GM12878 (cell line): ENCODE data around the gene OR6Q1. TPM values are rescaled to one million over a fixed set of nuclear protein-coding genes. Genes with fewer than 3 reads are reported as not detected.

Experiments used
- ATAC-seq: fragments of 200-7000 bp; cut with Tn5 transposase; 3 replicates; pipeline ENCODE4 v1.9.1; 2020; ENCODE audit warnings: mild to moderate bottlenecking, moderate library complexity
- BruUV-seq: library from RNA; stranded (reverse); fragments of 400-500 nt; replicated peaks from 2 replicates; lab custom pipeline; 2021; lab: Mats Ljungman, UMichigan
- CTCF ChIA-PET: fragments of 300-600 bp; sonication (Branson Sonifier 250); formaldehyde crosslinking; extraction: SDS; loops from one replicate; lab custom pipeline; 2021; ENCODE audit warnings: inconsistent platforms; lab: Yijun Ruan, JAX
- POLR2A ChIA-PET: fragments of 350-600 bp; formaldehyde crosslinking; extraction: SDS; loops from one replicate; lab custom pipeline; 2021; ENCODE audit warnings: inconsistent platforms; lab: Charles Lee
- RAD21 ChIA-PET: fragments of 300-600 bp; sonication (Branson Sonifier 250); formaldehyde crosslinking; loops from one replicate; lab custom pipeline; 2023; ENCODE audit warnings: antibody characterized with exemption; ENCODE audit not compliant: unreplicated experiment; lab: Charles Lee
- SMC1A ChIA-PET: fragments of 300-600 bp; sonication (Branson Sonifier 250); formaldehyde crosslinking; loops from one replicate; lab custom pipeline; 2023; ENCODE audit not compliant: unreplicated experiment, uncharacterized antibody; lab: Charles Lee
- DNase-seq: peaks from one replicate; pipeline ENCODE4 v3.0.0-alpha.2; 2011; ENCODE audit warnings: low read depth, low spot score
- FAIRE-seq: peaks from 3 replicates; lab custom pipeline; 2011; peaks lifted over from hg19 to GRCh38; lab: Jason Lieb, UNC
- H2AFZ ChIP-seq: 2 replicates; pipeline ENCODE4 v1.6.0; 2011; ENCODE audit warnings: low read depth, low read length, control low read depth; ENCODE audit not compliant: control insufficient read depth
- H3K27ac ChIP-seq: 2 replicates; pipeline ENCODE4 v1.5.1; 2011; ENCODE audit warnings: control low read depth; ENCODE audit not compliant: control insufficient read depth, insufficient read depth
- H3K27me3 ChIP-seq, 2 experiments: replicated peaks in 1 of 2; 2 replicates each; pipeline versions ENCODE4 v1.6.0 to v1.6.1; 2011; ENCODE audit warnings: low read length in 1 of 2; ENCODE audit not compliant: control insufficient read depth in 2 of 2, insufficient read depth in 2 of 2
- H3K36me3 ChIP-seq, 2 experiments: 2 replicates each; pipeline ENCODE4 v1.5.1; 2011; ENCODE audit warnings: low read length in 1 of 2; ENCODE audit not compliant: control insufficient read depth in 2 of 2, insufficient read depth in 2 of 2
- H3K4me1 ChIP-seq: 2 replicates; pipeline ENCODE4 v1.6.1; 2011; ENCODE audit warnings: mild to moderate bottlenecking, low read length, moderate library complexity, mixed read lengths; ENCODE audit not compliant: control insufficient read depth, insufficient read depth
- H3K4me2 ChIP-seq: 2 replicates; pipeline ENCODE4 v1.6.0; 2011; ENCODE audit warnings: control low read depth; ENCODE audit not compliant: control insufficient read depth, insufficient read depth
- H3K4me3 ChIP-seq: fragments of 200-600 bp; sonication (generic); 2 replicates; pipeline ENCODE4 v1.5.1; 2016
- H3K79me2 ChIP-seq: 2 replicates; pipeline ENCODE4 v1.6.0; 2011; ENCODE audit warnings: low read length; ENCODE audit not compliant: control insufficient read depth, insufficient read depth
- H3K9ac ChIP-seq: 2 replicates; pipeline ENCODE4 v1.8.0; 2011; ENCODE audit warnings: low read length, control low read depth, mixed read lengths; ENCODE audit not compliant: control insufficient read depth, insufficient read depth
- H3K9me3 ChIP-seq: replicated peaks from 3 replicates; pipeline ENCODE4 v1.5.1; 2011; ENCODE audit warnings: mild to moderate bottlenecking, low read length; ENCODE audit not compliant: control insufficient read depth, insufficient read depth
- H4K20me1 ChIP-seq: 2 replicates; pipeline ENCODE4 v1.6.0; 2011; ENCODE audit not compliant: control insufficient read depth, insufficient read depth
- PAX8 ChIP-seq: fragments of 450-650 bp; IDR thresholded peaks from 2 replicates; pipeline ENCODE4 v1.6.1; 2017; ENCODE audit warnings: mild to moderate bottlenecking, moderate library complexity
- RAD21 ChIP-seq: IDR thresholded peaks from 2 replicates; pipeline ENCODE4 v1.6.1; 2011; ENCODE audit warnings: mild to moderate bottlenecking, low read depth, low read length, moderate library complexity; ENCODE audit not compliant: insufficient read depth
- SP1 ChIP-seq: IDR thresholded peaks from one replicate; pipeline ENCODE4 v1.6.1; 2011; ENCODE audit warnings: low read depth, low read length
- SPI1 ChIP-seq: IDR thresholded peaks from 2 replicates; pipeline ENCODE4 v1.6.1; 2011; ENCODE audit warnings: low read depth, mild to moderate bottlenecking, low read length, moderate library complexity, borderline replicate concordance; ENCODE audit not compliant: insufficient read depth
- SRF ChIP-seq, 2 experiments: IDR thresholded peaks; 2 replicates each; pipeline ENCODE4 v1.6.1; 2011; ENCODE audit warnings: low read depth in 2 of 2, low read length in 2 of 2, mild to moderate bottlenecking in 1 of 2, moderate library complexity in 1 of 2
- STAT3 ChIP-seq: IDR thresholded peaks from 2 replicates; pipeline ENCODE4 v1.6.1; 2011; ENCODE audit warnings: low read depth, low read length, improper control_type of control experiment
- WGBS: methylation state at CpG from one replicate; pipeline ENCODE4 v1.1.6; 2016; ENCODE audit warnings: low lambda C conversion rate; ENCODE audit not compliant: insufficient replicate concordance, insufficient coverage; ENCODE audit errors: missing lambda C conversion rate; 5-methylcytosine and 5-hydroxymethylcytosine counted together
- in situ Hi-C: fragments of 300-500 bp; cut with MboI; formaldehyde crosslinking; loops from 9 replicates; pipeline ENCODE4 v1.14.3; 2018; ENCODE audit warnings: mixed read lengths
- intact Hi-C: fragments of 100-400 bp; cut with micrococcal nuclease; formaldehyde crosslinking; loops from one replicate; pipeline ENCODE4 v1.14.2; 2022; ENCODE audit not compliant: unreplicated experiment
- polyA plus RNA-seq, 11 experiments: library from polyadenylated mRNA; depleted of rRNA in 4 of 11; unstranded in 6 of 11; stranded (reverse) in 5 of 11; fragments of >200 nt; fragmentation: Nextera tagmentation in 4 of 11; fragmentation: Illumina TruSeq in 1 of 11; extraction: Ambion mirVana in 4 of 11; extraction: Trizol in 1 of 11; gene quantifications; 1 replicate in 1 of 11; 2 replicates in 10 of 11; pipeline versions ENCODE4 v1.2.1 to v1.2.3, GENCODE V29; 2011 to 2016; ENCODE audit warnings: inconsistent platforms in 2 of 11, missing spikeins in 2 of 11, low read depth in 1 of 11
- total RNA-seq, 4 experiments: library from RNA; depleted of rRNA in 3 of 4; stranded (reverse); fragments of >200 nt in 3 of 4; fragmentation: Illumina TruSeq in 1 of 4; extraction: Trizol in 1 of 4; gene quantifications; 2 replicates each; pipeline versions ENCODE4 v1.2.1 to v1.2.3, GENCODE V29; 2013 to 2021
- TF ChIP-seq, protein P1 (sequence below): IDR thresholded peaks from 2 replicates; pipeline ENCODE4 v1.6.1; 2012; ENCODE audit warnings: low read depth, low read length, improper control_type of control experiment
- TF ChIP-seq, protein P2 (sequence below): fragments of 450-650 bp; IDR thresholded peaks from 2 replicates; pipeline ENCODE4 v1.6.1; 2016; ENCODE audit warnings: mild to moderate bottlenecking, moderate library complexity, borderline replicate concordance
- TF ChIP-seq, protein P3 (sequence below): fragments of 450-650 bp; conservative IDR thresholded peaks from 2 replicates; pipeline ENCODE4 v1.6.1; 2017; ENCODE audit warnings: mild to moderate bottlenecking, moderate library complexity

Gene OR6Q1
- total and polyA plus RNA-seq, 10 of the 15 experiments (the other 5 are each of a cell fraction or from before 2014, with no cell fraction given): not detected

DNA sequence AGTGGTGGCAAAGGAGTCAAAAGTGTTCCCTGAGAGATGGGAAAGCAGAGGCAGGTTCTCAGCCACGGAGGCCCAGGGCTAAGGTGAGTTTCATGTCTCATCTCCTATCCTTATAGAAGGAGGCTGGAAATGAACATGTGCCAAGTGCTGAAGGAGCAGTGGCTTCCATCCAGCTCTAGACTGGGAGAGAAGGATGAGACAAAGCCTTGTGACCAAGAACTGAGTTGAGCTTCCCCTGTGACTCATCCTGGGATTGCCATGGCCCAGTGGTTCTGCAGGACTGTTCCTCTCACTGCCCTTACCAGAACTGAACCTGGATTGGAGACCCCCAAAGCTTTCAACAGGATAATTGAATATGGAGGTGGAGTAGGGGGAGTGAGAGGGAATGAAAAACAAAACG, 23.8 kb upstream of the OR6Q1 start:
- Histone ChIP-seq H3K9ac (no peak overlapping the region), H3K79me2 (no peaks in the 10 kb centered on the region), H2AFZ (no peak overlapping the region), H3K4me1 (no peaks in the 10 kb centered on the region), H3K36me3 (no peaks in the 10 kb centered on the region), H3K27ac (no peak overlapping the region), H4K20me1 (no peaks in the 10 kb centered on the region), H3K4me2 (no peak overlapping the region)
- POLR2A ChIA-PET: no interaction called here
- in situ Hi-C loops: no loop called here
- intact Hi-C loops: no loop called here
- SMC1A ChIA-PET: no interaction called here
- no peak for FAIRE-seq
- RAD21 ChIA-PET: no interaction called here
- CTCF ChIA-PET: no interaction called here
- no peak for TF ChIP-seq SRF (IDR thresholded peaks at IDR 0.05; ENCODE audit: low read depth in 2 of 2, low read length in 2 of 2)
- no peak for TF ChIP-seq RAD21
- TF ChIP-seq, protein P1, sequence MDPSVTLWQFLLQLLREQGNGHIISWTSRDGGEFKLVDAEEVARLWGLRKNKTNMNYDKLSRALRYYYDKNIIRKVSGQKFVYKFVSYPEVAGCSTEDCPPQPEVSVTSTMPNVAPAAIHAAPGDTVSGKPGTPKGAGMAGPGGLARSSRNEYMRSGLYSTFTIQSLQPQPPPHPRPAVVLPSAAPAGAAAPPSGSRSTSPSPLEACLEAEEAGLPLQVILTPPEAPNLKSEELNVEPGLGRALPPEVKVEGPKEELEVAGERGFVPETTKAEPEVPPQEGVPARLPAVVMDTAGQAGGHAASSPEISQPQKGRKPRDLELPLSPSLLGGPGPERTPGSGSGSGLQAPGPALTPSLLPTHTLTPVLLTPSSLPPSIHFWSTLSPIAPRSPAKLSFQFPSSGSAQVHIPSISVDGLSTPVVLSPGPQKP: no peak
- TF ChIP-seq, protein P2, sequence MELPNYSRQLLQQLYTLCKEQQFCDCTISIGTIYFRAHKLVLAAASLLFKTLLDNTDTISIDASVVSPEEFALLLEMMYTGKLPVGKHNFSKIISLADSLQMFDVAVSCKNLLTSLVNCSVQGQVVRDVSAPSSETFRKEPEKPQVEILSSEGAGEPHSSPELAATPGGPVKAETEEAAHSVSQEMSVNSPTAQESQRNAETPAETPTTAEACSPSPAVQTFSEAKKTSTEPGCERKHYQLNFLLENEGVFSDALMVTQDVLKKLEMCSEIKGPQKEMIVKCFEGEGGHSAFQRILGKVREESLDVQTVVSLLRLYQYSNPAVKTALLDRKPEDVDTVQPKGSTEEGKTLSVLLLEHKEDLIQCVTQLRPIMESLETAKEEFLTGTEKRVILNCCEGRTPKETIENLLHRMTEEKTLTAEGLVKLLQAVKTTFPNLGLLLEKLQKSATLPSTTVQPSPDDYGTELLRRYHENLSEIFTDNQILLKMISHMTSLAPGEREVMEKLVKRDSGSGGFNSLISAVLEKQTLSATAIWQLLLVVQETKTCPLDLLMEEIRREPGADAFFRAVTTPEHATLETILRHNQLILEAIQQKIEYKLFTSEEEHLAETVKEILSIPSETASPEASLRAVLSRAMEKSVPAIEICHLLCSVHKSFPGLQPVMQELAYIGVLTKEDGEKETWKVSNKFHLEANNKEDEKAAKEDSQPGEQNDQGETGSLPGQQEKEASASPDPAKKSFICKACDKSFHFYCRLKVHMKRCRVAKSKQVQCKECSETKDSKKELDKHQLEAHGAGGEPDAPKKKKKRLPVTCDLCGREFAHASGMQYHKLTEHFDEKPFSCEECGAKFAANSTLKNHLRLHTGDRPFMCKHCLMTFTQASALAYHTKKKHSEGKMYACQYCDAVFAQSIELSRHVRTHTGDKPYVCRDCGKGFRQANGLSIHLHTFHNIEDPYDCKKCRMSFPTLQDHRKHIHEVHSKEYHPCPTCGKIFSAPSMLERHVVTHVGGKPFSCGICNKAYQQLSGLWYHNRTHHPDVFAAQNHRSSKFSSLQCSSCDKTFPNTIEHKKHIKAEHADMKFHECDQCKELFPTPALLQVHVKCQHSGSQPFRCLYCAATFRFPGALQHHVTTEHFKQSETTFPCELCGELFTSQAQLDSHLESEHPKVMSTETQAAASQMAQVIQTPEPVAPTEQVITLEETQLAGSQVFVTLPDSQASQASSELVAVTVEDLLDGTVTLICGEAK: no peak
- no peak for TF ChIP-seq SPI1
- TF ChIP-seq, protein P3, sequence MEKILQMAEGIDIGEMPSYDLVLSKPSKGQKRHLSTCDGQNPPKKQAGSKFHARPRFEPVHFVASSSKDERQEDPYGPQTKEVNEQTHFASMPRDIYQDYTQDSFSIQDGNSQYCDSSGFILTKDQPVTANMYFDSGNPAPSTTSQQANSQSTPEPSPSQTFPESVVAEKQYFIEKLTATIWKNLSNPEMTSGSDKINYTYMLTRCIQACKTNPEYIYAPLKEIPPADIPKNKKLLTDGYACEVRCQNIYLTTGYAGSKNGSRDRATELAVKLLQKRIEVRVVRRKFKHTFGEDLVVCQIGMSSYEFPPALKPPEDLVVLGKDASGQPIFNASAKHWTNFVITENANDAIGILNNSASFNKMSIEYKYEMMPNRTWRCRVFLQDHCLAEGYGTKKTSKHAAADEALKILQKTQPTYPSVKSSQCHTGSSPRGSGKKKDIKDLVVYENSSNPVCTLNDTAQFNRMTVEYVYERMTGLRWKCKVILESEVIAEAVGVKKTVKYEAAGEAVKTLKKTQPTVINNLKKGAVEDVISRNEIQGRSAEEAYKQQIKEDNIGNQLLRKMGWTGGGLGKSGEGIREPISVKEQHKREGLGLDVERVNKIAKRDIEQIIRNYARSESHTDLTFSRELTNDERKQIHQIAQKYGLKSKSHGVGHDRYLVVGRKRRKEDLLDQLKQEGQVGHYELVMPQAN: no peak
- no peak for TF ChIP-seq STAT3
- TF ChIP-seq SP1: no peak
- TF ChIP-seq PAX8: no peak
- TF ChIP-seq, all 136 proteins: peak for 0
- 5% methylated on average over 2 of the region's 2 CpGs for WGBS
- no peak overlapping the region for H3K4me3 ChIP-seq
- ATAC-seq: no peak
- H3K27me3 ChIP-seq: no peaks in the 10 kb centered on the region
- no peak for DNase-seq
- BruUV-seq: no TSS peak
- no peaks in the 10 kb centered on the region for H3K9me3 ChIP-seq
